ENCODE measurements around the gene ETNPPL.
"Not testable (repeated sequence)": the region's sequence is repeated elsewhere in the genome, so short reads cannot be mapped to it uniquely, and the experiment has no call there.

The ETNPPL gene

DNA sequence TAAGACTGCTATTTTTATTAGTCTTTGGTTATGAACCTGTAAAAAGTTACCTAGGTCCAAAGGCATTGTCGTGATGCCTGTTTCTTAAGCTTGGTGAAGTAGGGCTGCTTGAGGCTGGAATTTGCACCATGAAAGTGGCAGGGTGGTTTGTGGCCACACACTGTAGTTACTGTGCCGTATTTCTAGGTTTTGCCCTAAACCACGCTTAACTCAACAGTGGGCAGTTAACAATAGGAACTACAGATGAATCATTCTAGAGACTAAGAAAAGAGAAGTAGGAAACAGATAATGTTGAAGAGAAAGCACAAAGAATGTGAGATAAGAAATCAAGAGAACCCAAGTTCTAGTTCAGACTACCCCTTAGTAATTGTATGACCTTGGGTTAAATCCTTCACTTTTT lies 11.5 kb downstream of the ETNPPL start:
- DNase-seq, result no peak

GRCh38 chr4:108749119-108749518 lies 13.7 kb downstream of the ETNPPL start:
- no peak for DNase-seq

DNA sequence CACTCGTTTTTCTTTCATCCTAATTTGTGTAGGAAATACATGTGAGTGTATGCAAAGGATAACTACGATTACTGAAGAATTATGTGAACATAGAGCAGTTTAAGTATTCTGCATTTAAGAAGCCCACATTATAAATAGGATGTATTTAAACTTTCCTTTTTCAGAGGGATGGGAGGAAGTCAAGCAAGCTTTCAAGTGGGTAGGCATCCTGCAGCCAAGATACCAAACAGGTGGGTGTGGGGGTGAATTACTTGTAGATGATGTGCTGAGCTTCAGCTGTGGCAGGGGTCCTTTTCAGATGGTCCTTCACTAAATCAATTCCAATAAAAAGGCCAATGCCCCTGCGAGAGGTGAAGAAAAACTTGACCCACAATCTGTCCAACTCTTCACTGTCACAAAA lies 16.3 kb downstream of the ETNPPL start:
- no peak for DNase-seq

DNA sequence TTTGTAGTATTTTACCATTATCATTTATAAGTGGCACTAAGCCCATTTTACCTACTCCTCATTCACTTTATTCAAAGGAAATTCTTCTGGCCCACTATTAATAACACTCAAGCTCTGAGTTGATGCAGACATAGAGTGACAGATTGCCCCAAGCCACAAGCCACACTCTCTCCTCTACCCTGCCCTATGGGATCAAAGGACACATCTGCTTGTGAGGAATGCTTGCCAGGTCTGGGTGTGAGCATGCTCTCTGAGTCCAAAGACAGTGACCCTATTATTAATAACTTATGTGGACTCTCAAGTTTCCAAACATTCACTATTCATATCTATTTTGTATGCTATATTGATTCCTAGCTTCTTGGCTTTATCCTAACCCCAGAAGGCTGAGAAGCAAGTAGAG lies 18.5 kb downstream of the ETNPPL start:
- no peak for DNase-seq

DNA sequence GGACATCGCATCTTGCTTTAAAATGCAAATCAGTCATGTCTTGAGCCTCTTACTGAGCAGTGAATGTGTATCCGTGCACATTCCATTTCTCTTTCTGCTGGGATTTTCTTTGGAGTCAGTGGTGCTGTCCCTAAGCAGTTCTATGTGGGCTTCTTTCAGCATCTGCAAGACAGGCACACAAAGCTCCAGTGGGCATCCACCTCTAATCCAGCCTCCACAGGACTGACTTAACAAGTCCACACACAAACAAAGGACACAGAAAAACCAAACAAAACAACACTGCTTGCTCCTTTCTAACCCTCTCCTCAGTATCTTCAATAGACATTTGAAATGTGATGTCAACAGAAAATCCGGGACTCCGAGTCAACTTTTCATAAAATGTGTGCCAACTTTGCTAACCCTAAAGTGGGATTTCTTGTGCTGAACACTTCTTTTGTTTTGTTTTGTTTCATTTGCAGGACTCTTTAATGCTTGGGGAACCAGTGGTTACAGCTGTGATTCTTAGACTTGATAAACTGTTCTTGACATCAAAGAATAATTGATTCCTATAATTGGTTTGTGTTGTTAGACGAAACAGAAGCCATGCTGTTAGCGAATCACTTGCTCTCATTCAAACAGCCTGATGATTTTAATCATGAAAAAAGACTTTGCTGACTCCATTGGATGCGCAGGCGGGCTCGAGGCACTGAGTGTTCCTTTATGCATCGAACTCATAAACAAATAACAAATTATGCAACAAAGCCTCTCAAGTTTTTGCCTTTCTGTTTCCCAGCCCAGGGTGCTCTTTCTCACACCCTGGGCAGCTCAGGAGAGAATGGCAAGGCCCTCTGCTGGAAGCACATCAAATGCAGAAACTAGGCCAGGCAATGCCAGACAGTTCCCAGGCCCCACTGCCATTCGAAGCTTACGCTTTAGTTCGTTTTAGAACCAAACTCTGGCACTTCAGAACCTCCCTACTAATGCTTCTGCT lies 20.1 kb downstream of the ETNPPL start:
- no peak for DNase-seq

GRCh38 chr4:108738003-108738706 lies 24.7 kb downstream of the ETNPPL start:
- peak; percentile 31 for DNase-seq

DNA sequence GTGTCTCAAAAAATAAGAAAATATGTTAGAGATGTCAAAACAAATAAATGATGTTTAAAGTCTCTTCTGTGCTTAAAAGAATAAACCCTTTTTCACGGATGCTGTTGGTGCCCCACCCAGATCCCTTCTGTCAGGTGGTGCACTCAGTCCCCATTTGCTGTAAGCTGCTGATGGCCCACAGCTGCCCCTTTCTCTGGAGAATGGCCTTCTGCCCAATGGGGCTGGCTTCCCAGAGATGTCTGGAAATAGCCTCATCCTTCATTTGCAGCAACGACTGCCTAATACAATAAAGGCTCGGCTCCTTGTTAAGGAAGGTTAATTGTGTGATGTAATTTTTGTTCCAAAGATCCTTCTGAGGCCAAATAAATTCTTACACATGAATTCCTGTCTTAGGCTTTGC lies 31.8 kb downstream of the ETNPPL start:
- no peak for DNase-seq

GRCh38 chr4:108730579-108730978 lies 32.3 kb downstream of the ETNPPL start:
- no peak for DNase-seq

GRCh38 chr4:108729731-108730130 lies 33.1 kb downstream of the ETNPPL start:
- no peak for DNase-seq

DNA sequence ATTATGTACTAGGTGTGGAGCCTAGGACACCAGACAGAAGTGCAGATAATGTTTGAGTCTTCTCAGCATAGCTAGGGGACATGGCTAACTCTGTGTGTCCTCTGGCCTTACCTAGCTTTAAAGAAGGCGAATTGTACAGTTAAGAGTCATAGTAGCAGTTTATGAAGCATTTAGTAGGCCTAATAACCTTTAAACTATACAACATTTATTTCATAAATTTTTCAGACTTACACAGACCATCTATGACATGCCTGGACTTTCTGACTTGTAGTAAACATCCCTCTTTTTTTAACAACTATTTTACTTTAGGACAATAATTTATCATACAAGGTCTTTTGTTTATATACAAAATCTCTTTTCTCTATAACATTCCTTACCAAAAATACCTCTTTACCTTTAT lies 37.4 kb downstream of the ETNPPL start:
- DNase-seq, result peak; percentile 10

- DNase-seq, result no peak
Measured at GRCh38 chr4:108717386-108717785, 45.5 kb downstream of the ETNPPL start.

DNA sequence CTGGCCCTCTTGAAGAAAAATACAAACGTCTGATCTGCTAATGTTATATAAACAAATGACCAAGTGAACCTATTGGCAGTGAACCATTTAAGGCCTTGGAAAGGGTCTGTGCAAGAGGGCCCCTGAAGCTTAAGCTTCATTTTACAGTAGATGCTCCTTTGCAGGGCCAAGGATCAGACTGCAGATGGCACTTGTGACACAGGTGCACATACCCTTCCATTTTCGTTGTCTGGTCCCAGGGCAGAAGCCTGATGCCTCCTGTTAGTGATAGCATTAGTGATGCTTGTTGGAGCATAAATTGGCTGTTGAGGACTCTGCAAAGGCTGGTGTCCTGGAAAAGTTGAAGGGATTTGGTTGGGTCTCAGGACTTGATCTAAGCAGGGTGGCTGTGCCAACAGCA lies 46.5 kb downstream of the ETNPPL start:
- no peak for DNase-seq

GRCh38 chr4:108714880-108715279 lies 48.0 kb downstream of the ETNPPL start:
- DNase-seq, result no peak

- not testable (repeated sequence) for DNase-seq
Measured at GRCh38 chr4:108710578-108710977, 52.3 kb downstream of the ETNPPL start.

DNA sequence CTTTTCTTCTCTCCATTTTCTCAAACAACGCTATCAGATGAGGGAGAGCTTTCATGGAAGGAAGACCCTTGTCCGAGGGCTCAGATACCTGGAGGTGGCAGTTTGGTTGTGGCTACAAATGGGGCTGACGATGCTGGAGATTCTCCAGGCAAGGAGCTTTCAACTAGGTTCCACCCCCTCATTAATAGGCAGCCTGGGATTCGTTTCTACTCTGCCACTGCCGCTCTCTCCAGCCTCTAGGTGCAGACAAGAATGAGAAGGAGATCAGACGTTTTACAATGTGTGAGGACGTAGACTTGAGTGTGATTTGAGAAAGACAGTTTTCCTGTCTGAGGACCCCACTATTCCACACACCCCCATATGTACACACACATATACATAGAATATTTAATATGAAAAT lies 53.1 kb downstream of the ETNPPL start:
- no peak for DNase-seq

- DNase-seq, result no peak
Measured at GRCh38 chr4:108709234-108709633, 53.6 kb downstream of the ETNPPL start.

GRCh38 chr4:108706289-108706688 lies 56.6 kb downstream of the ETNPPL start:
- DNase-seq, result no peak

GRCh38 chr4:108703966-108704365 lies 58.9 kb downstream of the ETNPPL start:
- no peak for DNase-seq

DNA sequence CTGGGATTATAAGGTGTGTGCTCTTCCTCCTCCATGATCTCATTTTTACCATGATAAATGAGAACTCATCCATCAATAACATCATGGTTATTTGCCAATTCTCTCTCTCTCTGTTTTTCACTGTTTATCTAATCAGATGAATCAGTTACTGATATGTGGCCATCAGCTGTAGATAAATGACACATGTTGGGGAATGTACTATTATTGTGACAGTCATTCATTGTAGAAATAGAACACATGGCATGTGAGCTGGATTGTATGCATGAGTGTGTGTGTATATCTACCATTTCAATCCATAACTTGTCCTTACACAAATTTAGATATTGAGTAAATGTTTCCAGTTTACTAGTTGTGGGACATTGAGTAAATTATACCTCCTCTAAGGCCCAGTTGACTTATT lies 59.5 kb downstream of the ETNPPL start:
- DNase-seq, result no peak

GRCh38 chr4:108702960-108703359 lies 59.9 kb downstream of the ETNPPL start:
- DNase-seq, result no peak

- DNase-seq, result peak; percentile 60
Measured at GRCh38 chr4:108700081-108700757, 62.6 kb downstream of the ETNPPL start.

GRCh38 chr4:108696160-108696559 lies 66.7 kb downstream of the ETNPPL start:
- DNase-seq, result no peak

DNA sequence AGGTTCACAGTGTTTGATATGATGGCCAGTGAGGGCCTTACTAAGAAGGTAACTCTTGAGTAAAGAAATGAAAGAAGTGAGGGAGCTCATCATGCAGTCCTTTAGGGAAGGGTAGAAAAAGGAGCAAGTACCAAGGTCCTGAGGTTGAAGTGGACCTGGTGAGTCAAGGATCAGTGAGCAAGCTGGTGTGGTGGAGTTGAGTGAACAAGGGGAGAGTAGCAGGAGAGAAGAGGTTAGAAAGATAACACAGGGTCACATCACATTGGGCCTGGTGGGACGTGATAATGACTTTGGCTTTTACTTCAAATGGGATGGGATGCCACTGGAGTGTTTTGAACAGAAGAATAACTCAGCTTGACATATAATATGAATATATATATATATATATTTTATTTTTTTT lies 67.8 kb downstream of the ETNPPL start:
- DNase-seq, result no peak

- DNase-seq, result no peak
Measured at GRCh38 chr4:108694423-108694822, 68.4 kb downstream of the ETNPPL start.
